ENCODE data around the gene UBE3D. TPM values are rescaled to one million over a fixed set of nuclear protein-coding genes. Genes with fewer than 3 reads are reported as not detected.

The UBE3D gene
- total RNA-seq, 1 experiment from 2014 or later = 11.0 TPM

DNA sequence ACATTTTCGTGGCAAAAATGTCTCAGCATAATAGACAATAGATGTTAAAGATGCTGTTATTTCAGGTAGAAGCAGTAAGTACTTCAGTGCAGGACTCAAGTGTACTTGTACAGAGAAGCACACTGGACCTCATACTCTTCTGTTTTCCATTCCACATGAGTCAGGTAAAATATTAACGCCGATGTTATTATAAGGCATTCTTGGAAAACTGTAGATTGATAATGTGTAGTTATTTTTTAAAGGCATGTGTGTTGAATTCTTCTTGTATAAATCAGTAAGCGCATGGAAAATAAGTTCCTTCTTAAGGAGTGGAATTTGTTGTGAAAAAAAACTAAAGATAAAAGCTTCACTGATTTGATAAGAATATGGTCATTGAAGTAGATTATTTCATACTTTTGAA lies 47.6 kb upstream of the UBE3D start:
- TF ChIP-seq, protein P1, sequence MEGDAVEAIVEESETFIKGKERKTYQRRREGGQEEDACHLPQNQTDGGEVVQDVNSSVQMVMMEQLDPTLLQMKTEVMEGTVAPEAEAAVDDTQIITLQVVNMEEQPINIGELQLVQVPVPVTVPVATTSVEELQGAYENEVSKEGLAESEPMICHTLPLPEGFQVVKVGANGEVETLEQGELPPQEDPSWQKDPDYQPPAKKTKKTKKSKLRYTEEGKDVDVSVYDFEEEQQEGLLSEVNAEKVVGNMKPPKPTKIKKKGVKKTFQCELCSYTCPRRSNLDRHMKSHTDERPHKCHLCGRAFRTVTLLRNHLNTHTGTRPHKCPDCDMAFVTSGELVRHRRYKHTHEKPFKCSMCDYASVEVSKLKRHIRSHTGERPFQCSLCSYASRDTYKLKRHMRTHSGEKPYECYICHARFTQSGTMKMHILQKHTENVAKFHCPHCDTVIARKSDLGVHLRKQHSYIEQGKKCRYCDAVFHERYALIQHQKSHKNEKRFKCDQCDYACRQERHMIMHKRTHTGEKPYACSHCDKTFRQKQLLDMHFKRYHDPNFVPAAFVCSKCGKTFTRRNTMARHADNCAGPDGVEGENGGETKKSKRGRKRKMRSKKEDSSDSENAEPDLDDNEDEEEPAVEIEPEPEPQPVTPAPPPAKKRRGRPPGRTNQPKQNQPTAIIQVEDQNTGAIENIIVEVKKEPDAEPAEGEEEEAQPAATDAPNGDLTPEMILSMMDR (IDR thresholded peaks at IDR 0.05) = no peak
- TF ChIP-seq POLR2AphosphoS5 (IDR thresholded peaks at IDR 0.05; ENCODE audit: low read depth, low read length) (no peak), SIN3A (IDR thresholded peaks at IDR 0.05; ENCODE audit: borderline replicate concordance, insufficient read depth, low read depth, low read length) (no peak), TCF7L2 (IDR thresholded peaks at IDR 0.05; ENCODE audit: low read depth, low read length) (no peak)
- TF ChIP-seq, protein P2, sequence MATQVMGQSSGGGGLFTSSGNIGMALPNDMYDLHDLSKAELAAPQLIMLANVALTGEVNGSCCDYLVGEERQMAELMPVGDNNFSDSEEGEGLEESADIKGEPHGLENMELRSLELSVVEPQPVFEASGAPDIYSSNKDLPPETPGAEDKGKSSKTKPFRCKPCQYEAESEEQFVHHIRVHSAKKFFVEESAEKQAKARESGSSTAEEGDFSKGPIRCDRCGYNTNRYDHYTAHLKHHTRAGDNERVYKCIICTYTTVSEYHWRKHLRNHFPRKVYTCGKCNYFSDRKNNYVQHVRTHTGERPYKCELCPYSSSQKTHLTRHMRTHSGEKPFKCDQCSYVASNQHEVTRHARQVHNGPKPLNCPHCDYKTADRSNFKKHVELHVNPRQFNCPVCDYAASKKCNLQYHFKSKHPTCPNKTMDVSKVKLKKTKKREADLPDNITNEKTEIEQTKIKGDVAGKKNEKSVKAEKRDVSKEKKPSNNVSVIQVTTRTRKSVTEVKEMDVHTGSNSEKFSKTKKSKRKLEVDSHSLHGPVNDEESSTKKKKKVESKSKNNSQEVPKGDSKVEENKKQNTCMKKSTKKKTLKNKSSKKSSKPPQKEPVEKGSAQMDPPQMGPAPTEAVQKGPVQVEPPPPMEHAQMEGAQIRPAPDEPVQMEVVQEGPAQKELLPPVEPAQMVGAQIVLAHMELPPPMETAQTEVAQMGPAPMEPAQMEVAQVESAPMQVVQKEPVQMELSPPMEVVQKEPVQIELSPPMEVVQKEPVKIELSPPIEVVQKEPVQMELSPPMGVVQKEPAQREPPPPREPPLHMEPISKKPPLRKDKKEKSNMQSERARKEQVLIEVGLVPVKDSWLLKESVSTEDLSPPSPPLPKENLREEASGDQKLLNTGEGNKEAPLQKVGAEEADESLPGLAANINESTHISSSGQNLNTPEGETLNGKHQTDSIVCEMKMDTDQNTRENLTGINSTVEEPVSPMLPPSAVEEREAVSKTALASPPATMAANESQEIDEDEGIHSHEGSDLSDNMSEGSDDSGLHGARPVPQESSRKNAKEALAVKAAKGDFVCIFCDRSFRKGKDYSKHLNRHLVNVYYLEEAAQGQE (IDR thresholded peaks at IDR 0.05; ENCODE audit: insufficient read depth in 1 of 2, low read depth in 2 of 2, low read length in 1 of 2) = no peak
- BruUV-seq (replicated peaks) = no TSS peak
- no peaks in the 10 kb centered on the region for H3K9me3 ChIP-seq (ENCODE audit: control insufficient read depth, insufficient read depth, low read depth, low read length)
- DNase-seq (ENCODE audit: low read depth, low spot score) (no peak), ATAC-seq (no peak)
- H3K36me3 ChIP-seq (ENCODE audit: control insufficient read depth, insufficient read depth, low read length) = peaks cover 2% of the 10 kb centered on the region; the same call in 1 of the 2 replicates
- ChIA-PET POLR2A (no interaction called here), CTCF (no interaction called here)
- intact Hi-C loops (cut with micrococcal nuclease; ENCODE audit: unreplicated experiment) (no loop called here), in situ Hi-C loops (cut with HindIII; ENCODE audit: low pct_unique_long_range_greater_than_20kb, low sequenced_read_pairs) (no loop called here)
- H3K4me1 ChIP-seq (ENCODE audit: control insufficient read depth, insufficient read depth, low read length) = no peaks in the 10 kb centered on the region
- no peaks in the 10 kb centered on the region for H3K27me3 ChIP-seq (ENCODE audit: control insufficient read depth, insufficient read depth, low read length)
- H3K27ac ChIP-seq (ENCODE audit: low read length) = no peak overlapping the region
- no peak overlapping the region for H3K4me3 ChIP-seq (ENCODE audit: low read depth in 2 of 2, low read length in 2 of 2)

DNA sequence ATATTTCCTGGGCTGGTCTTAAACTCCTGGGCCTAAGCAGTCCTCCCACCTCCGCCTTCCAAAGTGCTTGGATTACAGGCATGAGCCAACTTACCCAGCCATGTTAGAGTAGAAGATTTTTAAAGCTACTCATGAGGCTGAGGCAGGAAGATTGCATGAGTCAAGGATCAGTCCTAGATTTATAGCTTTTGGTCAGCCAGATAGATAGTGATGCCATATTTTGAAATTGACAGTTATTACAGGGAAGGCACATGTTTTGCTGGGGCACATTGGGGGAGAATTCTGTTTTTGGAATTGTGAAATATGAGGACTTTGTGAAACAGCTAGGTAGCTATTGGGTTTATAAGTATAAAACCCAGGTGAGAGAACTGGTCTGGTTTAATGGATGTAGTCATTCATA lies 42.7 kb upstream of the UBE3D start:
- intact Hi-C loops (cut with micrococcal nuclease; ENCODE audit: unreplicated experiment) = no loop called here
- ChIA-PET POLR2A (no interaction called here), CTCF (no interaction called here)
- ATAC-seq (no peak), DNase-seq (ENCODE audit: low read depth, low spot score) (no peak)
- Histone ChIP-seq H3K27ac (ENCODE audit: low read length) (no peak overlapping the region), H3K9me3 (ENCODE audit: control insufficient read depth, insufficient read depth, low read depth, low read length) (no peaks in the 10 kb centered on the region), H3K36me3 (ENCODE audit: control insufficient read depth, insufficient read depth, low read length) (peaks cover 2% of the 10 kb centered on the region; the same call in 1 of the 2 replicates), H3K4me3 (ENCODE audit: low read depth in 2 of 2, low read length in 2 of 2) (no peak overlapping the region), H3K4me1 (ENCODE audit: control insufficient read depth, insufficient read depth, low read length) (no peaks in the 10 kb centered on the region), H3K27me3 (ENCODE audit: control insufficient read depth, insufficient read depth, low read length) (no peaks in the 10 kb centered on the region)
- in situ Hi-C loops (cut with HindIII; ENCODE audit: low pct_unique_long_range_greater_than_20kb, low sequenced_read_pairs) = no loop called here
- BruUV-seq (replicated peaks) = no TSS peak
- TF ChIP-seq SIN3A (IDR thresholded peaks at IDR 0.05; ENCODE audit: borderline replicate concordance, insufficient read depth, low read depth, low read length) (no peak), POLR2AphosphoS5 (IDR thresholded peaks at IDR 0.05; ENCODE audit: low read depth, low read length) (no peak), TCF7L2 (IDR thresholded peaks at IDR 0.05; ENCODE audit: low read depth, low read length) (no peak)
- TF ChIP-seq, protein P2 (IDR thresholded peaks at IDR 0.05; ENCODE audit: insufficient read depth in 1 of 2, low read depth in 2 of 2, low read length in 1 of 2) = no peak
- TF ChIP-seq, protein P1 (IDR thresholded peaks at IDR 0.05) = no peak
